Cardiac fibroblast (primary cell): Measurements from ENCODE around the gene SLC2A6.
A peak's percentile ranks its signal among the peaks of the same experiment; 100 is the strongest.
"Not testable (repeated sequence)": the region's sequence is repeated elsewhere in the genome, so short reads cannot be mapped to it uniquely, and the experiment has no call there.

ENCODE experiments used
- DNase-seq, 2 donors: peaks; one replicate each; pipeline versions ENCODE4 v3.0.0 to v3.0.0-alpha.2; 2010; ENCODE audit warnings: low read depth in 2 of 2
- H3K4me3 ChIP-seq, 2 donors: replicated peaks in 1 of 2; 1 replicate in 1 of 2; 2 replicates in 1 of 2; pipeline ENCODE4 v1.5.1; 2011; ENCODE audit warnings: low read depth in 2 of 2, low read length in 2 of 2, mild to moderate bottlenecking in 2 of 2, moderate library complexity in 1 of 2
- TF ChIP-seq, protein P1 (sequence below): IDR thresholded peaks from one replicate; pipeline ENCODE4 v1.5.1; 2011; ENCODE audit warnings: low read depth, mild to moderate bottlenecking, low read length, inconsistent platforms

SLC2A6 gene

DNA sequence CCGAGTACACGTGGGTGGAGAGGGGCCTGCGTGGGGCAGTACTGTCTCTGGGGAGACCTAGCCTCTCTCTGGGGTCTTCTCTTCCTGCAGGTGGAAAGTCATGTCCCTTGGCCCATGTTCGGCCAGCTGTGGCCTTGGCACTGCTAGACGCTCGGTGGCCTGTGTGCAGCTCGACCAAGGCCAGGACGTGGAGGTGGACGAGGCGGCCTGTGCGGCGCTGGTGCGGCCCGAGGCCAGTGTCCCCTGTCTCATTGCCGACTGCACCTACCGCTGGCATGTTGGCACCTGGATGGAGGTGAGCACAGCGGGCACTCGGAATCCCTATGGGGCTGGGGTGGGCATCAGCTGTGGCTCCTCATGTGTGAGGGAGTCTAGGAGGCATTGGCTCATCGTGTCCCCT lies 24.6 kb downstream of the SLC2A6 start:
- TF ChIP-seq, protein P1, sequence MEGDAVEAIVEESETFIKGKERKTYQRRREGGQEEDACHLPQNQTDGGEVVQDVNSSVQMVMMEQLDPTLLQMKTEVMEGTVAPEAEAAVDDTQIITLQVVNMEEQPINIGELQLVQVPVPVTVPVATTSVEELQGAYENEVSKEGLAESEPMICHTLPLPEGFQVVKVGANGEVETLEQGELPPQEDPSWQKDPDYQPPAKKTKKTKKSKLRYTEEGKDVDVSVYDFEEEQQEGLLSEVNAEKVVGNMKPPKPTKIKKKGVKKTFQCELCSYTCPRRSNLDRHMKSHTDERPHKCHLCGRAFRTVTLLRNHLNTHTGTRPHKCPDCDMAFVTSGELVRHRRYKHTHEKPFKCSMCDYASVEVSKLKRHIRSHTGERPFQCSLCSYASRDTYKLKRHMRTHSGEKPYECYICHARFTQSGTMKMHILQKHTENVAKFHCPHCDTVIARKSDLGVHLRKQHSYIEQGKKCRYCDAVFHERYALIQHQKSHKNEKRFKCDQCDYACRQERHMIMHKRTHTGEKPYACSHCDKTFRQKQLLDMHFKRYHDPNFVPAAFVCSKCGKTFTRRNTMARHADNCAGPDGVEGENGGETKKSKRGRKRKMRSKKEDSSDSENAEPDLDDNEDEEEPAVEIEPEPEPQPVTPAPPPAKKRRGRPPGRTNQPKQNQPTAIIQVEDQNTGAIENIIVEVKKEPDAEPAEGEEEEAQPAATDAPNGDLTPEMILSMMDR: no peak
- DNase-seq: no peak

DNA sequence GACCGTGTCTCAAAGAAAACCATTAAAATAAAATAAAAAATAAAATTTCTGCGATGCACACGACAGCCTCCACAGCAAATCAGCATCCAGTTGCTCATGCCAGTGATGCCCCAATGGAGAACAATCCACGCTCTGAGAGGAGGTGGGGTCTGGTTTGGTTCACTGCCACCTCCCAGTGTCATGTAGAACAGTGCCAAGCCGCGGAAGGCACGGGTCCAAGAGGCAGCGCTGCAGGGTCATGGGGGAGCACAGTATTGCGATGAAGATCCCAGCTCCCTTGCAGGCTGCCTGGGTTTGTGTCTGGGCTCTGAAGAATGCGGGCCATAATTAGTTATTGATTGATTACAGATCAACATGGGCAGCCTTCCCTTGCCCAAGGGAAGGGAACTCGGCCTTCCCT lies 25.2 kb downstream of the SLC2A6 start:
- no peak overlapping the region for H3K4me3 ChIP-seq
- TF ChIP-seq, protein P1: no peak
- DNase-seq: peak in 1 of 2 donors; percentile 33

More for the DNA sequence above, 24.6 kb downstream of the SLC2A6 start:
- H3K4me3 ChIP-seq: no peak overlapping the region

DNA sequence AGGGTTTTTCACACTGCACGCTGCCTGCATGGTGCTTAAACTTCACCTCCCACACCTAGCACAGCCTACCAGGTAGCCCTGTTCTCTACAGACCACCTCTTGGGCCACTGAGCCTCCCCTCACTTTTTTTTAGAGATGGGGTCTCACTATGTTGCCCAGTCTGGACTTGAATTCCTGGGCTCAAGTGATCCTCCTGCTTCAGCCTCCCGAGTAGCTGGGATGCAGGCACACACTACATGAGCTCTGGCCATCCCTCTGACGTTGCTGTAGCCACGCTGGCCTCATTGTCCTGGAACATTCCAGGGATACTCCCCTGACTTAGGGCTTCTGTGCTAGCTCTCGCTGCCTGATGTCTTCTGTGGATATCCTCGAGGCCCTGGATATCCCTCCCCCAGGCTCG lies 26.3 kb downstream of the SLC2A6 start:
- DNase-seq: no peak
- no peak overlapping the region for H3K4me3 ChIP-seq
- TF ChIP-seq, protein P1: no peak

DNA sequence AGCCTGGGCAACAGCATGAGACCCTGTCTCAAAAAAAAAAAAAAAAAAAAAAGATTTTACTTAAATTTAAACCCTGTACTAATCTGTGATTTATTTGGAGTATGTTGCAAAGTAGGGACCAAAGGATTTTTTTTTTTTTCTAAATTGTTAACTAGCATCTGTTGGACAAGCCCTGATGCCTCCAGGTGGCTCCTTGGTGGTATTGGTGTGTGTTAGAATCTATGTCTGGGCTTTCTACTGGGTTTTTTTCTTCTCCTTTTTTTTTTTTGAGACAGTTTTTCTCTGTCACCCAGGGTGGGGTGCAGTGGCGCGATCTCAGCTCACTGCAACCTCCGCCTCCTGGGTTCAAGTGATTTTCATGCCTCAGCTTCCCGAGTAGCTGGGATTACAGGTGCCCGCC lies 27.0 kb downstream of the SLC2A6 start:
- not testable (repeated sequence) for H3K4me3 ChIP-seq, DNase-seq

DNA sequence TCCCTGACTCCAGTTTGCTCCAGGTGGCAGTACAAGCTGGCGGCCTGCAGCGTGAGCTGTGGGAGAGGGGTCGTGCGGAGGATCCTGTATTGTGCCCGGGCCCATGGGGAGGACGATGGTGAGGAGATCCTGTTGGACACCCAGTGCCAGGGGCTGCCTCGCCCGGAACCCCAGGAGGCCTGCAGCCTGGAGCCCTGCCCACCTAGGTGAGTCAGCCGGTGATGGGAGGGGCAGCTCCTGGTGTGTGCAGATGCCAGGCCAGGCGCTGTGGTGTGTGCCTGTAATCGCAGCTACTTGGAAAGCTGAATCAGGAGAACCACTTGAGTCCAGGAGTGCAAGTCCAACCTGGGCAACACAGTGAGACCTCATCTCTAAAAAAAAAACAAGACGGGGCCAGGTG lies 29.1 kb downstream of the SLC2A6 start:
- TF ChIP-seq, protein P1: no peak
- DNase-seq: no peak
- no peak overlapping the region for H3K4me3 ChIP-seq

DNA sequence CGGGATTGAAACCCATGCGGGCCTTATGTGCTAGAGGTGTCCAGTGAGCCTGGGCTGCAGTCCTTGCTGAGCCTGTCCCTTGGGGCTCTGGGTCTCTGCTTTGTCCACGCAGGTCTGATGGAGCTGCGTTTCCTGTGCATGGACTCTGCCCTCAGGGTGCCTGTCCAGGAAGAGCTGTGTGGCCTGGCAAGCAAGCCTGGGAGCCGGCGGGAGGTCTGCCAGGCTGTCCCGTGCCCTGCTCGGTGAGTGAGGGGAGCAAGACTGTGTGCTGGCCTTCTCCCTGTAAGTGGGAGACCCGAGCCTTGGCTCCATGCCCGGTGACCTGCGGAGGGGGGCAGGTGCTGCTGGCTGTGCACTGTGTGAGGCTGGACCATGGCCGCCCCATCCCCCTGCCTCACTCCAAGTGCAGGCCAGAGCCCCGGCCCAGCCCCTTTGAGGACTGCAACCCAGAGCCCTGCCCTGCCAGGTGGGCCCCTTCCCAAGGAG lies 30.4 kb downstream of the SLC2A6 start:
- no peak overlapping the region for H3K4me3 ChIP-seq
- DNase-seq: no peak
- TF ChIP-seq, protein P1: no peak

DNA sequence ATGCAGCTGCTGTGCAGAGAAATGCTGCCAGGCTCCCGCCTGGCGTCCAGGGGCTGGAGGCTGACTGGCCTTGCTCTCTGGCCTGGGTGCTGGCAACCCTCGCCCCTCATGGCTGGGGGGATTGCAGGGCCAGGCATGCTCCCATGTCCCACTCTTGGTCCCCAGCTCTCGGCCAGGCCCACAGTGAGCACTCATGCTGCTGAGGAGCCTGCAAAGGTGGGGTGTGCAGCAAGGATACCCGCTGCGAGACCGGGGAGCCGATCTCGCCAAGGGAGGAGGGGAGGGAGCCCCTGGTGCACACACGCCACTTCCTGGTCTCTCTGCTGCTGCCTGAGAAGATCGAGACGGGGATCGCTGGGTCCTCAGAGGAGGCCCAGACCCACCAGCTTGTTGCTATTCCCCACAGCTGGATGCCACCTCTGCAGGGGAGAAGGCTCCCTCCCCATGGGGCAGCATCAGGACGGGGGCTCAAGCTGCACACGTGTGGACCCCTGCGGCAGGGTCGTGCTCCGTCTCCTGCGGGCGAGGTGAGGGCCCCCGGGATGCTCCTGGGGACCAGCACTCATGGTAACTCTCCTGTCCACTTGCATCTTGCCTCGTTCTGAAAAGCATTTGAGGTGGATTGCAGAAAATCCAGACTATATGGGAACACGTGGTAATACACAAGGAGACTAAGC lies 33.5 kb downstream of the SLC2A6 start:
- TF ChIP-seq, protein P1: no peak
- no peak overlapping the region for H3K4me3 ChIP-seq
- DNase-seq: no peak
